ENCODE data around the gene NUTM2F. TPM values are rescaled to one million over a fixed set of nuclear protein-coding genes. Genes with fewer than 3 reads are reported as not detected.
"Not testable (repeated sequence)": the region's sequence is repeated elsewhere in the genome, so short reads cannot be mapped to it uniquely, and the experiment has no call there.

Gene NUTM2F, protein sequence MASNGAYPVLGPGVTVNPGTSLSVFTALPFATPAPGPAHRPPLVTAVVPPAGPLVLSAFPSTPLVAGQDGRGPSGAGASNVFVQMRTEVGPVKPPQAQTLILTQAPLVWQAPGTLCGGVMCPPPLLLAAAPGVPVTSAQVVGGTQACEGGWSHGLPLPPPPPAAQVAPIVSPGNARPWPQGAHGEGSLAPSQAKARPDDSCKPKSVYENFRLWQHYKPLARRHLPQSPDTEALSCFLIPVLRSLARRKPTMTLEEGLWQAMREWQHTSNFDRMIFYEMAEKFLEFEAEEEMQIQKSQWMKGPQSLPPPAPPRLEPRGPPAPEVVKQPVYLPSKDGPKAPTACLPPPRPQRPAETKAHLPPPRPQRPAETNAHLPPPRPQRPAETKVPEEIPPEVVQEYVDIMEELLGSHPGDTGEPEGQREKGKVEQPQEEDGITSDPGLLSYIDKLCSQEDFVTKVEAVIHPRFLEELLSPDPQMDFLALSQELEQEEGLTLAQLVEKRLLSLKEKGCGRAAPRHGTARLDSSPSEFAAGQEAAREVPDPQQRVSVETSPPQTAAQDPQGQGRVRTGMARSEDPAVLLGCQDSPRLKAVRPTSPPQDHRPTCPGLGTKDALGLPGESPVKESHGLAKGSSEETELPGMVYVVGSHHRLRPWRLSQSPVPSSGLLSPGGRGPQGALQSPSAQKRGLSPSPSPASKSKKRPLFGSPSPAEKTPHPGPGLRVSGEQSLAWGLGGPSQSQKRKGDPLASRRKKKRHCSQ
- not detected for total RNA-seq
- polyA plus RNA-seq, result under 1 TPM in 1 of 2 donors, not detected in 1; 0.04 TPM
- long read RNA-seq, donor 1, partial matches to known transcripts, result 104 of 104 reads
- long read RNA-seq, donor 1, other reads (novel, unspliced or antisense), result 0 of 104 reads
- long read RNA-seq, donor 2, result 0 reads
- long read RNA-seq, donor 3, result 0 reads
- long read RNA-seq, donor 4, result 0 reads
- long read RNA-seq, donor 5, result 0 reads

DNA sequence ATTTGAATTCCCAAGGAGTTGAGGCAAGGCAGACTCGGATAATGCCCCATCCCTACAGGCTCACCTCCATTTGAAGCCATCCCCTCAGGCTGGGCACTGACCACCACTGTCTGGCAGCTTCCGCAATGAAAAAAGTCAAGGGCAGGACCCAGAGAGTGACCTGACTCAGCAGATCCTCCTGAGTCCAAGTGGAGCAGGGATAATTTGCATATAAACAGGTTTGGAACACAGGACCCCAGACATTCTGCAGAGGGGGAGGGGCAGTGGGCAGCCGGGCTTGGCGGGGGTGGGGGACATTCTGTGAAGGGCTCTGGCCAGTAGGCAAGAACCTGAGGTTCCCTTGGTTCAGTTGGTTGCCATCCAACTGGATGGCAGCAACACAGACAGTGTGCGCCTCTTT lies at the start of gene NUTM2F:
TSS of gene NUTM2F (minus strand) at position 101 of the 400 bp plus-strand sequence. CDS start at position 80, 21 bp downstream.
- 93 to 95% methylated on average over 2 of the region's 5 CpGs for WGBS, 2 donors
- H3K27ac ChIP-seq (ENCODE audit: low read depth in 1 of 2, low read length in 1 of 2); H3K9me3 ChIP-seq (ENCODE audit: control insufficient read depth in 4 of 4, insufficient read depth in 3 of 4, low read length in 3 of 4); H3K27me3 ChIP-seq (ENCODE audit: control insufficient read depth in 3 of 3, insufficient read depth in 3 of 3, low read length in 2 of 3); DNase-seq; ATAC-seq (ENCODE audit: insufficient read depth, low FRiP score); H3K9ac ChIP-seq (ENCODE audit: insufficient read depth in 1 of 2, low read length in 2 of 2); H3K4me3 ChIP-seq; H3K36me3 ChIP-seq (ENCODE audit: control insufficient read depth in 4 of 4, insufficient read depth in 4 of 4, low read length in 4 of 4); H3K4me1 ChIP-seq (ENCODE audit: control insufficient read depth in 5 of 5, insufficient read depth in 5 of 5, low read length in 5 of 5): not testable (repeated sequence)

DNA sequence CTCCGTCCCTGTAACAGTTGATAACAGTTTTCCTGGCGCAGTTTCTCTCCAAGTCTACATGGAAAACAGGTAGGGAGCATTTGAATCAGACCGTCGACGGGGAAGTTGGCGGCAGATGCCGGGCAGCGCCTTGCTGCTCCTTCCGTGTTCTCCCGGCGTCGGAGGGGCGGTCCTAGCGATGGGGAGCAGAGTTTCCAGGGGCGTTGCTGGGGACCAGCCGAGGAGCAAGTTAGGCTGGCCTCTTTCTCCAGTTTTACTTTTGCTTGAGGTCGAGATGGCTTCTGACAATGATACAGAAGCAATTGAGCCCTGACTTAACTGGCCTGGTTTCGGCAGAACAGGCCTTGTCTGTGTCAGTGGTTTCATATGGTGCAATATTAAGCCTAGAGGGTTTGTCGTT lies 46.8 kb upstream of the NUTM2F start:
- H3K27ac ChIP-seq (ENCODE audit: low read depth in 1 of 2, low read length in 1 of 2), result peak overlapping the region in 1 of 2 donors; percentile 89
- H3K9ac ChIP-seq (ENCODE audit: insufficient read depth in 1 of 2, low read length in 2 of 2); H3K36me3 ChIP-seq (ENCODE audit: control insufficient read depth in 4 of 4, insufficient read depth in 4 of 4, low read length in 4 of 4); H3K4me3 ChIP-seq; H3K9me3 ChIP-seq (ENCODE audit: control insufficient read depth in 4 of 4, insufficient read depth in 3 of 4, low read length in 3 of 4); H3K4me1 ChIP-seq (ENCODE audit: control insufficient read depth in 5 of 5, insufficient read depth in 5 of 5, low read length in 5 of 5); H3K27me3 ChIP-seq (ENCODE audit: control insufficient read depth in 3 of 3, insufficient read depth in 3 of 3, low read length in 2 of 3): not testable (repeated sequence)
- ATAC-seq (ENCODE audit: insufficient read depth, low FRiP score), result peak; percentile 68
- WGBS, 2 donors, result 0% methylated on average over 13 to 16 of the region's 19 CpGs
- DNase-seq, result peak in 2 of 3 donors; percentile 13 to 34

DNA sequence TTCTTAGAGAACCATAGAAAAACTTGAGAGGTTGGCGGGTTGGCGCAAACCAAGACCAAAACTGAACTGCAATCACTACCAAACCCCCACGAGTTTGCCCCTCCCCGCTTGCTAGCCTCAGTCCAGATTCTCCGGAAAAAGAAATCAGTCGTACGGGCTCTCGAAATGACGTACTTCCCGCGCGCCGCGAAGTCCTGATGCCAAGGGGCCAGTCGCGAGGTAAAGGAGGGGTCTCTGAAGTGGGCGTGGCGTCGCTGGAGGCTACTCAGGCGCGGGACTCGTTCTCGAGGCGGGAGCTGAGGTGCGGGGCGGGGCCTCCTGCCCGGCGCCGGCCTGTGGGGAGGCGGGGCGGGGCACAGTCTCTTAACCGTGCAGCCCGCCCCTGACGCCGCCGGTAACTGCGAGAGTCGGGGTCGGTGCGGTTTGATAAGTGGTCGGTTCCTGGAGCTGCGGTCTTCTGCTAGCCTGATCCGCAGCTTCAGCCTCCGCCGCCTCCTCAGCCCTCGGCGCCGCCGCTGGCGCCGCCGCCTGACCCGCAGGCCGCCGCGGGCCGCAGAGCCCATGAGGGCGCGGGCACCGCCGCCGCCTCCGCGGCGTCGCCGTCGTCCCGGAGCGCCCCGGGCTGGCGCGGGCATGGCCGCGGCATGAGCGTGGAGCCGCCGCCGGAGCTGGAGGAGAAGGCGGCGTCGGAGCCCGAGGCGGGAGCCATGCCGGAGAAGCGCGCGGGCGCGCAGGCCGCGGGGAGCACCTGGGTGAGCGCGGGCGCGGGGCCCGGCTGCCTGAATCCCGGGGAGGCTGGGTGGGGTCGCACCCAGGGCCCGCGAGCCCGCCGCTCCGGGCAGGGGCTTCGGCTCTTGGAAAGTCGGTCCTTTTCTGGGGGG lies 46.0 kb upstream of the NUTM2F start:
- not testable (repeated sequence) for H3K9me3 ChIP-seq (ENCODE audit: control insufficient read depth in 4 of 4, insufficient read depth in 3 of 4, low read length in 3 of 4); H3K36me3 ChIP-seq (ENCODE audit: control insufficient read depth in 4 of 4, insufficient read depth in 4 of 4, low read length in 4 of 4); H3K4me1 ChIP-seq (ENCODE audit: control insufficient read depth in 5 of 5, insufficient read depth in 5 of 5, low read length in 5 of 5); H3K27me3 ChIP-seq (ENCODE audit: control insufficient read depth in 3 of 3, insufficient read depth in 3 of 3, low read length in 2 of 3)
- peak overlapping the region; percentile 62 for H3K4me3 ChIP-seq
- DNase-seq (peak; percentile 92 to 94 (median 93)), ATAC-seq (ENCODE audit: insufficient read depth, low FRiP score) (peak; percentile 99)
- WGBS, 2 donors, result 0 to 1% methylated on average over 51 to 104 of the region's 106 CpGs
- H3K27ac ChIP-seq (ENCODE audit: low read depth in 1 of 2, low read length in 1 of 2), result peak overlapping the region; percentile 76 to 89
- H3K9ac ChIP-seq (ENCODE audit: insufficient read depth in 1 of 2, low read length in 2 of 2), result peak overlapping the region in 1 of 2 donors; percentile 26

DNA sequence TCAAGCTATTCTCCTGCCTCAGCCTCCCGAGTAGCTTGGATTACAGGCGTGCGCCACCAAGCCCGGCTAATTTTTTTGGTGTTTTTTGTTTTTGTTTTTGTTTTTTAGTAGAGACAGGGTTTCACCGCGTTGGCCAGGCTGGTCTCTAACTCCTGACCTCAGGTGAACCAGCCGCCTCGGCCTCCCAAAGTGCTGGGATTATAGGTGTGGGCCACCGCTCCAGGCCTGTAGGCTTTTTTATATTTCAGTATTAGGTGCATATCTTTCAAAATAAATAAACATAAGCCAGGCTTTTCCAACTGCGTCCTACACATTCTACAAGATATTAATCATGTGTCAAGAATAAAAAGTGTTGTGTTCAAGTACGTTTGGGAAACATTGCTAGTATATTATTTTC lies 45.3 kb upstream of the NUTM2F start:
- peak overlapping the region; percentile 27 for H3K4me3 ChIP-seq
- 24 to 31% methylated on average over 5 to 6 of the region's 11 CpGs for WGBS, 2 donors
- H3K27ac ChIP-seq (ENCODE audit: low read depth in 1 of 2, low read length in 1 of 2), result peak overlapping the region in 1 of 2 donors; percentile 60
- H3K4me1 ChIP-seq (ENCODE audit: control insufficient read depth in 5 of 5, insufficient read depth in 5 of 5, low read length in 5 of 5); H3K9me3 ChIP-seq (ENCODE audit: control insufficient read depth in 4 of 4, insufficient read depth in 3 of 4, low read length in 3 of 4); H3K36me3 ChIP-seq (ENCODE audit: control insufficient read depth in 4 of 4, insufficient read depth in 4 of 4, low read length in 4 of 4); H3K27me3 ChIP-seq (ENCODE audit: control insufficient read depth in 3 of 3, insufficient read depth in 3 of 3, low read length in 2 of 3); DNase-seq; ATAC-seq (ENCODE audit: insufficient read depth, low FRiP score): not testable (repeated sequence)
- H3K9ac ChIP-seq (ENCODE audit: insufficient read depth in 1 of 2, low read length in 2 of 2), result peak overlapping the region in 1 of 2 donors; percentile 26

DNA sequence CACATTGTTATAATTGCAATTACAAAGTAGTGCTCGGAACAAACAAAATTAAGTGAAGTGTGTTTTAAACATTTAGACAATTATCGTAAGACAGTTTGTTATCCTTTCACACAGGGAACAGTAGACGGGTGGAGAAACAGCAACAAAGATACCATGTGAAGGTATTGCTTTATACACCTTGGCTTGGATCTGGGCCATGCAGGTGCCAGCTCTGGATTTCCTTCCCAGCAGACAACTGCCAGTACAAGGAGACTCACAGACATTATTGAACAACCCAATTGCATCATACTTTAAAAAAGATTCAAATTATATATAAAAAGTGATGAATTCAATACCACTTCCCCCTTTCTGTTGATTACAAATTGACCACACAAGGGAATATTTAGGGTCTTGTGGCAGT lies 41.8 kb upstream of the NUTM2F start:
- DNase-seq; H3K4me3 ChIP-seq; H3K27me3 ChIP-seq (ENCODE audit: control insufficient read depth in 3 of 3, insufficient read depth in 3 of 3, low read length in 2 of 3); ATAC-seq (ENCODE audit: insufficient read depth, low FRiP score); H3K9ac ChIP-seq (ENCODE audit: insufficient read depth in 1 of 2, low read length in 2 of 2); H3K9me3 ChIP-seq (ENCODE audit: control insufficient read depth in 4 of 4, insufficient read depth in 3 of 4, low read length in 3 of 4); H3K36me3 ChIP-seq (ENCODE audit: control insufficient read depth in 4 of 4, insufficient read depth in 4 of 4, low read length in 4 of 4); H3K27ac ChIP-seq (ENCODE audit: low read depth in 1 of 2, low read length in 1 of 2); H3K4me1 ChIP-seq (ENCODE audit: control insufficient read depth in 5 of 5, insufficient read depth in 5 of 5, low read length in 5 of 5): not testable (repeated sequence)
- 76% methylated on average over 3 of the region's 3 CpGs for WGBS, 2 donors

DNA sequence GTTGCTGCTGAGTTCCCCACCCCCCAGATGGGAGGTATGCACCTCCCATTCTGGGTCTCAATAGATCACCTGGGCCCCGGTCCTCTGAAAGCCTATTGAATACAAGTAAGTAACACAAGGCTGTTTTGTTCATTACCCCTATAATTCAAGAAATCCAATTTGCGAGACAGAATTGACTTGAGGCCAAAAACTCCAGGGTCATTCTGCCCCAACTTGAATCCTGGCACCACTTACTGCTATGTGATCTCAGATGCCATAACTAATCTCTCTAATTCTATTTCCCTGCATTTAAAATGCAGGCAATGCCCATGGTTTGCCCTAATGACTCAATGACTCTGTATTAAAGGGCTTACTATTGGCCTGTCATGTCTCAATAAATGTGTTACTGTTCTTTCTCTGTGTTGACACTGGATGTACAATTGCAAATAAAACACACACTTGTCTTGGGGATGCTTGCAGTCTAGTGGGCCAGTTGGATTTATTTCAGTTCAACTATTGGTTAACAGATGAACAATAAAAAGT lies 35.7 kb upstream of the NUTM2F start:
- not testable (repeated sequence) for H3K36me3 ChIP-seq (ENCODE audit: control insufficient read depth in 4 of 4, insufficient read depth in 4 of 4, low read length in 4 of 4); H3K27ac ChIP-seq (ENCODE audit: low read depth in 1 of 2, low read length in 1 of 2); DNase-seq; H3K9ac ChIP-seq (ENCODE audit: insufficient read depth in 1 of 2, low read length in 2 of 2); ATAC-seq (ENCODE audit: insufficient read depth, low FRiP score); H3K27me3 ChIP-seq (ENCODE audit: control insufficient read depth in 3 of 3, insufficient read depth in 3 of 3, low read length in 2 of 3); H3K9me3 ChIP-seq (ENCODE audit: control insufficient read depth in 4 of 4, insufficient read depth in 3 of 4, low read length in 3 of 4); H3K4me1 ChIP-seq (ENCODE audit: control insufficient read depth in 5 of 5, insufficient read depth in 5 of 5, low read length in 5 of 5); H3K4me3 ChIP-seq
- WGBS, 2 donors, result 48 to 95% methylated on average over 1 to 2 of the region's 2 CpGs

DNA sequence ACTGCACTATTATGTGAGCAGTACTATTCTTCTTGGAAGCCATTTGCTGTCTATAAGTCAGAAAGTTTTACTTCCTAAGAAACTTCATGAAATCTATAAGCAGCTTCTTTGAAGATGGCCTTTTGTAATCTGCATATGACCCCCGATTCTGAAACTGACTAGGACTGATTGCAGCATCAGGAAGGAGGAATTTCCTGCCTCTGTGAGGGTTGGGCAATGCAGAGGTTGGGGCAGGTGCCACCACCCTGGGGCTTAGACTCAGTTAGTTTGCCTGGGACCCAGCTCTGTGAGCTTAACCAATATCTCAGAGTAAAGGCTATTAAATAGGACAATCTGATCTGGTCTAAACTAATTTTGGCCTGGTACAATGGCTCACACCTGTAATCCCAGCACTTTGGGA lies 28.7 kb upstream of the NUTM2F start:
- H3K27me3 ChIP-seq (ENCODE audit: control insufficient read depth in 3 of 3, insufficient read depth in 3 of 3, low read length in 2 of 3); ATAC-seq (ENCODE audit: insufficient read depth, low FRiP score); H3K9ac ChIP-seq (ENCODE audit: insufficient read depth in 1 of 2, low read length in 2 of 2); H3K4me3 ChIP-seq; H3K27ac ChIP-seq (ENCODE audit: low read depth in 1 of 2, low read length in 1 of 2); H3K36me3 ChIP-seq (ENCODE audit: control insufficient read depth in 4 of 4, insufficient read depth in 4 of 4, low read length in 4 of 4); DNase-seq; H3K4me1 ChIP-seq (ENCODE audit: control insufficient read depth in 5 of 5, insufficient read depth in 5 of 5, low read length in 5 of 5); H3K9me3 ChIP-seq (ENCODE audit: control insufficient read depth in 4 of 4, insufficient read depth in 3 of 4, low read length in 3 of 4): not testable (repeated sequence)
- WGBS, 2 donors, result no CpG with 5 or more reads among the region's 1 CpG
